Vagina (tissue), 2 donors: ENCODE measurements around the gene COQ7.

Experiments
- POLR2A ChIP-seq, 2 donors: fragments of 450-650 bp; IDR thresholded peaks; one replicate each; pipeline ENCODE4 v1.6.1; 2017; ENCODE audit warnings: antibody characterized with exemption in 2 of 2, mild to moderate bottlenecking in 2 of 2, moderate library complexity in 2 of 2
- TF ChIP-seq, protein P1 (sequence below), 3 experiments: fragments of 450-650 bp in 2 of 3; fragments of 200-600 bp in 1 of 3; sonication (generic) in 1 of 3; IDR thresholded peaks; one replicate each; pipeline ENCODE4 v1.5.1; 2017 to 2019; ENCODE audit warnings: antibody characterized with exemption in 3 of 3, mild to moderate bottlenecking in 2 of 3, moderate library complexity in 2 of 3

DNA sequence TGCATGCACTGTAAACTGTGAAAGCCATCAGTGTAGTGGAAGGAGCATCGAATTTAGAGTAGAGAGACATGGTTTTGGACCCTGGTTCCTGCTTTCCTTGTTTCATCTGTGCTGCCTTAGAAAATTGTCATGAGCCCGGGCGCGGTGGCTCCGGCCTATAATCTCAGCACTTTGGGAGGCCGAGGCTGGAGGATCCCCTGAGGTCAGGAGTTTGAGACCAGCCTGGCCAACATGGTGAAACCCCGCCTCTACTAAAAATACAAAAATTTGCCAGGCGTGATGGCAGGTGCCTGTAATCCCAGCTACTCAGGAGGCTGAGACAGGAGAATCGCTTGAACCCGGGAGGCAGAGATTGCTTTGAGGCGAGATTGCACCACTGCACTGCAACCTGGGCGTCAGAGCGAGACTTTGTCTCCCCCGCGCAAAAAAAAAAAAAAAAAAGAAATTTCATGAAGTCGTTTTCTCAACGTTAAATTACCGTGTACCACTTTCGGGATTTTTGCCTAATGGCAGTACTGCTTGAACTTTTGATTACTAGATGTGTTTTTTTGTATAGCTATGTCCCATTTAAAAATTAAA lies 912 bp downstream of the COQ7 start:
- TF ChIP-seq, protein P1, sequence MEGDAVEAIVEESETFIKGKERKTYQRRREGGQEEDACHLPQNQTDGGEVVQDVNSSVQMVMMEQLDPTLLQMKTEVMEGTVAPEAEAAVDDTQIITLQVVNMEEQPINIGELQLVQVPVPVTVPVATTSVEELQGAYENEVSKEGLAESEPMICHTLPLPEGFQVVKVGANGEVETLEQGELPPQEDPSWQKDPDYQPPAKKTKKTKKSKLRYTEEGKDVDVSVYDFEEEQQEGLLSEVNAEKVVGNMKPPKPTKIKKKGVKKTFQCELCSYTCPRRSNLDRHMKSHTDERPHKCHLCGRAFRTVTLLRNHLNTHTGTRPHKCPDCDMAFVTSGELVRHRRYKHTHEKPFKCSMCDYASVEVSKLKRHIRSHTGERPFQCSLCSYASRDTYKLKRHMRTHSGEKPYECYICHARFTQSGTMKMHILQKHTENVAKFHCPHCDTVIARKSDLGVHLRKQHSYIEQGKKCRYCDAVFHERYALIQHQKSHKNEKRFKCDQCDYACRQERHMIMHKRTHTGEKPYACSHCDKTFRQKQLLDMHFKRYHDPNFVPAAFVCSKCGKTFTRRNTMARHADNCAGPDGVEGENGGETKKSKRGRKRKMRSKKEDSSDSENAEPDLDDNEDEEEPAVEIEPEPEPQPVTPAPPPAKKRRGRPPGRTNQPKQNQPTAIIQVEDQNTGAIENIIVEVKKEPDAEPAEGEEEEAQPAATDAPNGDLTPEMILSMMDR (IDR thresholded peaks at IDR 0.05), result no peak
- no peak for TF ChIP-seq POLR2A (IDR thresholded peaks at IDR 0.05)
